NCI-H1436 (cell line): Measurements from ENCODE around the gene HECW1.

Source experiments
- DNase-seq: peaks from one replicate; lab custom pipeline; 2025; lab: John Stamatoyannopoulos, UW

Gene HECW1

GRCh38 chr7:43148161-43148731, 35.8 kb downstream of the HECW1 start:
- DNase-seq: no peak

- no peak for DNase-seq
Measured at GRCh38 chr7:43151076-43151475, 38.6 kb downstream of the HECW1 start.

DNA sequence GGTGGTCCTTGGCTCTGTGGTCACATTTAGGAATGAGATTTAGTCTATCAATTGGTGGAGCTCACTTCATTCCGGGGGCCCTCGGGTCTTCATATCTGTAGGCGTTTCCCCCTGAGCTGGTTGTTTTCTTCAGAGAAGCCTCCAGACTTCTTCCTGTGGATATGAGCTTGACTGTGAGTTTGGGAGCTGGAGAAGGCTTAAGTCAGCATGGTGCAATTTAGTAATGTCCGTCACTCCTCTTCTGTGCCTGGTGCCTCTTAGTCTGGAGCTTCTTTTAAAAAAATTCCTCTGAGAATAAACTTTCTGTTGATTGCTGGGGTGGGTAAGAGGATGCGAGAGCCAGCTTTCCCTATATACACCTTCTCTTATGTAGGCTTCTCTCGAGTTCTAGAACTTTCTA, 40.2 kb downstream of the HECW1 start:
- DNase-seq: no peak

- no peak for DNase-seq
Measured at GRCh38 chr7:43155636-43156035, 43.2 kb downstream of the HECW1 start.

DNA sequence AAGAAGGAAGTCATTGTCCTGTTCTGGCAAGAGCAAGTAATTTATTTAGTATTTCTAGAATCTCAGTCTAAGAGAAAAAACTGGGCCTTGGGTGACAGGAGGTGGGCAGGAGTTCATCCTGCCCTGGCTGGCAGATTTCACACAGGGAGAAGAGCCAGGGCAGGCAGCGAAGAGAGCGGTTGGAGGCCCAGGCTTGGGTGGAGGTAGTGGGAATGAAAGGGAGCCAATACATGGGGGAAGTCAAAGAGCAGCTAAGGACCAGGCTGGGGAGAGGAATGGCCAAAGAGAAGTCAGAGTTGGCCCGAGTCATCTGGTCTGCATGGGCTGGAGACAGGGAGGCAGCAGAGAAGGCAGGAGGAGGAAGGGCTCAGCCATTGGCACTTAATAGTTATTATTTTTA, 51.4 kb downstream of the HECW1 start:
- no peak for DNase-seq

- DNase-seq: no peak
Measured at GRCh38 chr7:43164757-43165156, 52.3 kb downstream of the HECW1 start.

GRCh38 chr7:43166686-43167085, 54.2 kb downstream of the HECW1 start:
- no peak for DNase-seq

- DNase-seq: no peak
Measured at GRCh38 chr7:43169076-43169475, 56.6 kb downstream of the HECW1 start.

GRCh38 chr7:43170571-43170970, 58.1 kb downstream of the HECW1 start:
- DNase-seq: no peak

DNA sequence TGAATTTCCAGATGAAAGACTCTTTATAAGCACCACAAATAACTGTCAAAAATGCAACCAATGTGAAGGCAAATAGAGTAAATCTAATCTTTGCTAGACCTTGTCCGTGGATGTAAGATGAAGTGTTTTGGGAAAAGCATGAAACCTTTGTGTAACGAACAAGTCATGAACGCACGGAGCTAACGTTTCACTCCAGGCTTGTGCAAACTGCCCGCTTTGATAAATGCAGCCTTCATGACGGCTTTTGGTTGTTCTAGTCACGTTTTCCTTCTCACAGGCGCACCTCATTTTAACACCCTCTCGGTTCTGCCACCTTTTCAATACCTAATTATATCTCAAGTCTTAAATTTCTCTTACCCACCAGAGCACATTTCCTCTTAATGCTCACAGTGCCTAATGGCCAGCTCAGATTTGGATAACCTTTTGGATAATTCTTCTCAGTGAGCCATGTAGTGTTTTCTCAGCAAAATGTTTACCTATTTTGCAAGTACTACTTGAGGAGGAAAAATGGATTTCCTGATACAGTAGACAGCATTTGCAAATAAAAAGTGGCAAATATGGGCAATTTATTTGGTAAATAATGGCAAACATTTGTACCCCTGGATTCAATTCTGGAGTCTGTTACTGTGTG, 63.2 kb downstream of the HECW1 start:
- DNase-seq: no peak

DNA sequence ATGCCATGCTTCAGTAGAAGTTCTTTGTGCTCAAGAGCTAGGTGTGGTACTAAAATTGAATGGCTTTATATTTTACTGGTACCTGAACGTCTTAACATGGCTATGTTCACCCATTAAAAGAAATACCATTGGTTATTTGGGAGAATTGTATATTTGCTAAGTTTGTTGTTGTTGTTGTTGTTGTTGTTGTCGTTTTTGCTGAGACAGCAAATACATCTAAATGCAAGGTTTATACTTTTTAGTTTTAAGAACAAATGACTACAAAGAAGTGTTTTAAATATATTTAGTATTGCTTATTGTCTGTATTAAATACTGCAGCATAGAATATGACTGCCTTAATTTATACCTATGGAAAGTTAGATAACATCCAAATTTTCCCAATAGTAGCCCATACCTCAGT, 66.9 kb downstream of the HECW1 start:
- no peak for DNase-seq

GRCh38 chr7:43192806-43193460, 80.5 kb downstream of the HECW1 start:
- DNase-seq: no peak

GRCh38 chr7:43193893-43194292, 81.4 kb downstream of the HECW1 start:
- DNase-seq: no peak

GRCh38 chr7:43195256-43195655, 82.8 kb downstream of the HECW1 start:
- no peak for DNase-seq

DNA sequence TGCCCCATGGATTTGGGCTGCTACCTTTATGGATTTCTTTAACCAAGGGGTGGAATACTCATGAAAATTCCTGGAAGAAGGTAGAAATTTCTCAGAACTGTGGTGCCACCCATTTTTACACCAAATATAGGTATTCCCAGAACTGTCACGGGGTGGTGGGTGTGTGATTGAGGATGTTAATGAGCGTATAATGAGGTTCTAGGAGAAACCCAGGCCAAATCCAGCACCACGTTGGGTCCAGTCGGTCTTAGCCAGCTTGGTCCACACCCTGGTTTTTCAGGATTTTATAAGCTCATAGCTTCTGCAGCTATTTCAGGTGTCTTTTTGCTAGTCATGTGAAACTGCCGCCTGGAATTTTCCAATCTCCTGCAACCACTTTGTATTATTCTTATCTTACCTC, 83.3 kb downstream of the HECW1 start:
- DNase-seq: no peak

- no peak for DNase-seq
Measured at GRCh38 chr7:43196379-43196778, 83.9 kb downstream of the HECW1 start.

GRCh38 chr7:43198016-43198415, 85.6 kb downstream of the HECW1 start:
- DNase-seq: no peak

DNA sequence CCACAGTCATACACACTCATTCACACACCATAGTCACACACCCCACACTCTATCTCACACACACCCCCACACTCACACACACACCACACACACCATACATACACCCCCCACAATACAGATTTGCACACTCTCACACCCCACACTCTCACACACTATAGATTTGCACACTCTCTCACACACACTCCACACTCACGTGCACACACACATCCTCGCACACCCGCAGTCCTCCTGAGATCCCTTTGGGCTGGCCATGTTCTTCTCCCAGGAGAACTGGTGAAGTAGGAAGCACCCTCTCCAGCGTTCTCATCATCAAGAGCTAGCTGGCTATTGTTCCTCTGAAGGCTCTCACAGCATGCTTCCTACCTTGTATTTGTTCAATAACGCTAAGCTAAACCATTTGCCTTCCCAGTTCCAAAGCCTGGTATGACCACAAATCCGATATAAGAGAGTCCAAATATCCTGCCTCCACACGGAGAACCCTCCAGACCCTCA, 86.2 kb downstream of the HECW1 start:
- no peak for DNase-seq

DNA sequence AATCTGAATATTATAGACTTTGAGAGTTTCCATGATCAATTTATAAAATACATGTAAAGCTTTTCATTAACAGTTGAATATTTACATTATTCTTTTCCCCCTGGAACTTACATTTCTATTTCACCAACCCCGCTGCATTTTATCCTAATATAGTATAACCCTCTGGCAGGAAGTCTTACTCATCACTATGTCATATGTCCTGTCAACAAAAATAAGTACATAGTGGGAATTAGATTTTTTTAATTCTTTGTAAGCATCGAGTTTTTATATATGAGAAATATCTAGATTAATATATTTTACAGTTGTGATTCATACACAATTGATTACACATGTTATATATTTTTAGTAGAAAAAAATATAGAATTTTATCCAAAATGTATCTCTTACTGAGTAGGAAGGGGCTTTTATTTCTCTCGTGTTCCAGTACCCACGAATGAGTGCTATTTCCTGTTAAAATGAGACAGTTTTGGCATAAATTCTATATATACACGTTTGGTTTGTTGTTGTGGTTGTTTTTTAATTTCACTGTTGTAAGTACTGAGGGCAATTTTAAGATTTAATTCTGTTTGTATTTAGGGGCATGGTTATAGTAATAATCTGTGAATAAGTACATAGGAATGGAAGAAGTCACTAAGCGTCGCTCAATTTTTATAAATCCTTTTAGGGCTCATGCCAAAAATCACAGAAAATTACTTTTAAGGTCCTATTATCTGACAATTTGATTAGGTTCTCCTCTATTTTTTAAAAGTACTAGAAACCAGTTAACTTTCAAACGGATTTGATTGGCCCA, 87.1 kb downstream of the HECW1 start:
- no peak for DNase-seq

DNA sequence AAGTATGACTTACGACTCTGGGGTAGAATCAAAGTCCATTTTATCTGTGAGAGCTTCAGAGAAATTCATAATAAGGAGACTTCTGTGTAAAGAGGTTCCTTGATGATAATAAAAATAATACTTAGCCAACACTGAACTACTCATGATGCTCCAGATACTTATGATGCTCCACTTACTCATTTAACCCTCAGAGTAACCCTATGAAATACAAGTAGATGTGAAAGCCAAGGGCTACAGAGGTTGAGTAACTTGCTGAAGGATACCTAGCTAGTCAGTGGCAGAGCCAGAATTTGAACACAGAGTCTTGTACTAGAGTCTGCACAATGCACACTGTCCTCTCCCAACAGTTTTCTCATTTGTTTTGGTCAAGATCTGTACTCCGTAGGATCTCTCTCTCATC, 89.5 kb downstream of the HECW1 start:
- no peak for DNase-seq

- no peak for DNase-seq
Measured at GRCh38 chr7:43204081-43204480, 91.6 kb downstream of the HECW1 start.

DNA sequence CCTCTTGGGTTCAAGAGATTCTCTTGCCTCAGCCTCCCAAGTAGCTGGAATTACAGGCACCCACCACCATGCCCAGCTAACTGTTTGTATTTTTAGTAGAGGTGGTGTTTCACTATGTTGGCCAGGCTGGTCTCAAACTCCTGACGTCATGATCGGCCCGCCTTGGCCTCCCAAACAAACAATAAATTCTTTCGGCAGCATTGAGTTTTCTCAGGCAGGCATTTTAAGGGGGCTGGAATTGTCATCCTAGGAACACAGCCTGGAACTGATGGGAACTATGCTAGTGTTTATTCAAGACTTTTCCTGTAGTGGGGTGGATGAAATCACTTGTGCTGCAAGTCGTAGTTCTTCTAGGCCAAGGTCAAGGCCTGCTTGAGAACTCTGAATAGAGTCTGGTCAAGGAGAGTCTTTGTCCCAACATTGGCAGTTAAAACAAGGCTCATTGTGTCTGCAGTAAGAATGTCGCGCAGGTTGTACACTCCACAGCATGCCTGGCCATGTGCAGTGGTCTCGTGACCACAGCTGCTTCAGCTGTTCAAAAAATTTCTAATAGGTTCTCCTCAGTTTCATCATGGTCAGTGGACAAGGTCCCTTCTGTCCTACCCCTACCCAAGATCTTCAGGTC, 92.8 kb downstream of the HECW1 start:
- no peak for DNase-seq
